K562 (cell line): Measurements from ENCODE around the gene SOCS6. TPM values are rescaled to one million over a fixed set of nuclear protein-coding genes. Genes with fewer than 3 reads are reported as not detected.

Experiments
- ATAC-seq: fragments of 200-7000 bp; cut with Tn5 transposase; 3 replicates; pipeline ENCODE4 v1.9.1; 2020; ENCODE audit warnings: moderate library complexity
- BruUV-seq: library from RNA; stranded (reverse); fragments of 400-500 nt; replicated peaks from 2 replicates; lab custom pipeline; 2021; lab: Mats Ljungman, UMichigan
- CTCF ChIA-PET: fragments of 300-600 bp; formaldehyde crosslinking; extraction: SDS; loops from one replicate; lab custom pipeline; 2021; ENCODE audit warnings: low intra/inter-chr PET ratio; lab: Yijun Ruan, JAX
- POLR2A ChIA-PET: fragments of 300-600, 350-650 bp; sonication (Branson Sonifier 250); formaldehyde crosslinking; extraction: SDS; loops from one replicate; lab custom pipeline; 2021; ENCODE audit warnings: antibody characterized with exemption, inconsistent platforms; lab: Yijun Ruan, JAX
- DNase-seq, 4 experiments: peaks; one replicate each; pipeline versions ENCODE4 v3.0.0 to v3.0.0-alpha.2; 2011 to 2018; ENCODE audit warnings: low spot score in 3 of 4, mixed read lengths in 3 of 4; ENCODE audit errors: extremely low read depth in 1 of 4
- FAIRE-seq: peaks from 2 replicates; lab custom pipeline; 2011; peaks lifted over from hg19 to GRCh38; lab: Jason Lieb, UNC
- H2AFZ ChIP-seq: 2 replicates; pipeline ENCODE4 v1.6.0; 2011; ENCODE audit warnings: low read depth, low read length, control low read depth, inconsistent platforms
- H3K27ac ChIP-seq: fragments of 200-600 bp; 3 replicates; pipeline ENCODE4 v1.8.0; 2011; ENCODE audit warnings: low read depth, mild to moderate bottlenecking, control low read depth, inconsistent platforms, low read length, moderate library complexity, mixed read lengths; ENCODE audit errors: extremely low read depth
- H3K27me3 ChIP-seq, 2 experiments: fragments of 300-600 bp in 1 of 2; 2 replicates in 1 of 2; 3 replicates in 1 of 2; pipeline versions ENCODE4 v1.6.0 to v1.8.0; 2011; ENCODE audit warnings: inconsistent platforms in 2 of 2, low read length in 2 of 2, mild to moderate bottlenecking in 1 of 2, mixed read lengths in 1 of 2, moderate library complexity in 1 of 2; ENCODE audit not compliant: control insufficient read depth in 2 of 2, insufficient read depth in 2 of 2
- H3K36me3 ChIP-seq: fragments of 300-600 bp; 3 replicates; pipeline ENCODE4 v1.8.0; 2011; ENCODE audit warnings: mild to moderate bottlenecking, low read length, inconsistent platforms; ENCODE audit not compliant: control insufficient read depth, insufficient read depth
- H3K4me1 ChIP-seq, 2 experiments: fragments of 200-600 bp in 1 of 2; replicated peaks in 1 of 2; 2 replicates in 1 of 2; 3 replicates in 1 of 2; pipeline versions ENCODE4 v1.5.1 to v1.8.0; 2011; ENCODE audit warnings: inconsistent platforms in 2 of 2, low read length in 2 of 2, mild to moderate bottlenecking in 1 of 2, mixed read lengths in 1 of 2, moderate library complexity in 1 of 2; ENCODE audit not compliant: control insufficient read depth in 2 of 2, insufficient read depth in 2 of 2
- H3K4me2 ChIP-seq: 2 replicates; pipeline ENCODE4 v1.6.1; 2011; ENCODE audit warnings: low read length, control low read depth, inconsistent platforms, mixed read lengths; ENCODE audit not compliant: insufficient read depth
- H3K4me3 ChIP-seq: fragments of 200-600 bp; sonication (generic), shearing (Covaris generic); 2 replicates; pipeline ENCODE4 v1.5.1; 2016; ENCODE audit warnings: control low read depth, inconsistent platforms
- H3K79me2 ChIP-seq: fragments of 200-600 bp; 3 replicates; pipeline ENCODE4 v1.8.0; 2011; ENCODE audit warnings: low read length, inconsistent platforms; ENCODE audit not compliant: control insufficient read depth, insufficient read depth
- H3K9ac ChIP-seq, 2 experiments: 2 replicates each; pipeline versions ENCODE4 v1.6.0 to v1.6.1; 2011; ENCODE audit warnings: low read depth in 2 of 2, low read length in 2 of 2, control low read depth in 1 of 2, inconsistent platforms in 1 of 2, mild to moderate bottlenecking in 1 of 2, mixed read lengths in 1 of 2; ENCODE audit not compliant: insufficient read depth in 1 of 2
- H3K9me1 ChIP-seq: one replicate; pipeline ENCODE4 v1.6.0; 2011; ENCODE audit warnings: inconsistent platforms, mild to moderate bottlenecking, low read length, moderate library complexity; ENCODE audit not compliant: control insufficient read depth, insufficient read depth
- H3K9me3 ChIP-seq: replicated peaks from 2 replicates; pipeline ENCODE4 v1.5.1; 2011; ENCODE audit warnings: low read depth, low read length, inconsistent platforms; ENCODE audit not compliant: control insufficient read depth, insufficient read depth
- H4K20me1 ChIP-seq: replicated peaks from 2 replicates; pipeline ENCODE4 v1.6.1; 2011; ENCODE audit warnings: low read length, inconsistent platforms, mixed read lengths; ENCODE audit not compliant: control insufficient read depth, insufficient read depth
- CREB3 ChIP-seq: fragments of 450-650 bp; conservative IDR thresholded peaks from 2 replicates; pipeline ENCODE4 v1.6.1; 2016; ENCODE audit warnings: missing genetic modification characterization, low read depth, mild to moderate bottlenecking, missing compliant biosample characterization, moderate library complexity
- E2F6 ChIP-seq, 2 experiments: IDR thresholded peaks; 2 replicates each; pipeline ENCODE4 v1.6.1; 2011; ENCODE audit warnings: borderline replicate concordance in 1 of 2, control low read depth in 1 of 2, low read depth in 1 of 2, low read length in 1 of 2, mild to moderate bottlenecking in 1 of 2, mixed read lengths in 1 of 2, moderate library complexity in 1 of 2; ENCODE audit not compliant: insufficient read depth in 1 of 2, insufficient read length in 1 of 2, poor library complexity in 1 of 2, severe bottlenecking in 1 of 2; ENCODE audit errors: extremely low read depth in 1 of 2
- ESRRA ChIP-seq: fragments of 450-650 bp; IDR thresholded peaks from 2 replicates; pipeline ENCODE4 v1.6.1; 2014; ENCODE audit warnings: low read depth, mild to moderate bottlenecking, moderate library complexity, borderline replicate concordance
- NELFE ChIP-seq: IDR thresholded peaks from 2 replicates; pipeline ENCODE4 v1.6.1; 2011; ENCODE audit warnings: mild to moderate bottlenecking; ENCODE audit not compliant: insufficient read depth, insufficient read length
- NFE2L1 ChIP-seq: fragments of 450-650 bp; IDR thresholded peaks from 2 replicates; pipeline ENCODE4 v1.6.1; 2016; ENCODE audit warnings: missing genetic modification characterization, low read depth, mild to moderate bottlenecking, missing compliant biosample characterization, moderate library complexity, borderline replicate concordance
- NONO ChIP-seq, 2 experiments: fragments of 200-400 bp in 1 of 2; fragments of 450-650 bp in 1 of 2; formaldehyde crosslinking in 1 of 2; IDR thresholded peaks; 2 replicates each; pipeline ENCODE4 v1.6.1; 2017; ENCODE audit warnings: low read depth in 2 of 2, mild to moderate bottlenecking in 2 of 2, moderate library complexity in 2 of 2, low read length in 1 of 2
- RAD51 ChIP-seq: fragments of 450-650 bp; IDR thresholded peaks from 2 replicates; pipeline ENCODE4 v1.7.1; 2016; ENCODE audit warnings: low read depth, mild to moderate bottlenecking, borderline replicate concordance
- SNRNP70 ChIP-seq: fragments of 200-400 bp; formaldehyde crosslinking; optimal IDR thresholded peaks from 2 replicates; pipeline ENCODE3; 2017; ENCODE audit warnings: low read depth, low read length
- ZBTB49 ChIP-seq: sonication (generic); formaldehyde crosslinking; IDR thresholded peaks from 2 replicates; pipeline ENCODE4 v1.8.0; 2022; ENCODE audit warnings: missing genetic modification reagents, mild to moderate bottlenecking, borderline replicate concordance
- ZNF518B ChIP-seq: fragments of 250-450 bp; sonication (Bioruptor Pico); IDR thresholded peaks from 2 replicates; pipeline ENCODE4 v1.5.0; 2021; ENCODE audit warnings: mild to moderate bottlenecking, moderate library complexity
- ZNF76 ChIP-seq: fragments of 250-450 bp; sonication (Bioruptor Pico); IDR thresholded peaks from 2 replicates; pipeline ENCODE4 v1.4.0; 2020; ENCODE audit warnings: mild to moderate bottlenecking, moderate library complexity, borderline replicate concordance
- WGBS: fragments of 100-300 bp; shearing (Covaris generic); methylation state at CpG from one replicate; pipeline ENCODE4 v1.1.6; 2016; ENCODE audit warnings: low coverage, mixed read lengths; ENCODE audit not compliant: insufficient coverage; ENCODE audit errors: missing lambda C conversion rate; 5-methylcytosine and 5-hydroxymethylcytosine counted together
- in situ Hi-C: fragments of 300-500 bp; cut with MboI; formaldehyde crosslinking; loops from 4 replicates; pipeline ENCODE4 v1.15.0; 2018; ENCODE audit warnings: inconsistent platforms, mixed read lengths
- intact Hi-C: fragments of 100-400 bp; cut with micrococcal nuclease; formaldehyde crosslinking; loops from 2 replicates; pipeline ENCODE4 v1.14.2; 2022
- polyA plus RNA-seq, 8 experiments: library from polyadenylated mRNA; depleted of rRNA in 4 of 8; stranded (reverse) in 5 of 8; unstranded in 3 of 8; fragments of >200 nt; fragmentation: Nextera tagmentation in 2 of 8; fragmentation: Illumina TruSeq in 1 of 8; extraction: Ambion mirVana in 2 of 8; extraction: Trizol in 1 of 8; gene quantifications; 2 replicates each; pipeline versions ENCODE4 v1.2.1 to v1.2.3, GENCODE V29; 2011 to 2014; ENCODE audit warnings: inconsistent platforms in 1 of 8, missing spikeins in 1 of 8
- total RNA-seq, 7 experiments: library from RNA; depleted of rRNA in 6 of 7; stranded (reverse); fragments of >200 nt in 6 of 7; fragmentation: Illumina TruSeq in 2 of 7; extraction: Trizol in 2 of 7; gene quantifications; 2 replicates each; pipeline versions ENCODE4 v1.2.1 to v1.2.3, GENCODE V29; 2011 to 2021; ENCODE audit warnings: low replicate concordance in 1 of 7

SOCS6 gene
- total and polyA plus RNA-seq, 9 of the 15 experiments (the other 6 are each of a cell fraction or from before 2014, with no cell fraction given), result 2.5 to 7.1 (median 5.6) TPM

GRCh38 chr18:70322385-70322784 is 33.5 kb downstream of the SOCS6 start:
- H3K9ac ChIP-seq, result no peak overlapping the region
- H3K9me3 ChIP-seq, result no peaks in the 10 kb centered on the region
- no peak overlapping the region for H2AFZ ChIP-seq
- BruUV-seq, result no TSS peak
- peaks cover 14% of the 10 kb centered on the region; the same call in 2 of the 3 replicates for H3K79me2 ChIP-seq
- intact Hi-C loops (no loop called here), in situ Hi-C loops (no loop called here)
- WGBS, result 78% methylated on average over 2 of the region's 2 CpGs
- DNase-seq (no peak), ATAC-seq (no peak), FAIRE-seq (no peak)
- ChIA-PET CTCF (no interaction called here), POLR2A (interaction anchor here (1.1 kb wide), 2 partner anchors 9 to 12 kb away, joined by 4 to 5 read pairs; no protein-coding TSS in a partner anchor)
- H4K20me1 ChIP-seq, result no peaks in the 10 kb centered on the region
- H3K9me1 ChIP-seq, result no peaks in the 10 kb centered on the region
- no peak overlapping the region for H3K4me2 ChIP-seq
- H3K27me3 ChIP-seq, result no peaks in the 10 kb centered on the region
- peaks cover 14% of the 10 kb centered on the region; the same call in 2 of the 3 replicates for H3K36me3 ChIP-seq
- no peak overlapping the region for H3K27ac ChIP-seq
- no peaks in the 10 kb centered on the region; a peak in 1 of 5 replicates for H3K4me1 ChIP-seq
- no peak overlapping the region for H3K4me3 ChIP-seq
- TF ChIP-seq SNRNP70 (no peak), ESRRA (no peak), E2F6 (IDR thresholded peaks at IDR 0.05; ENCODE audit: borderline replicate concordance in 1 of 2, extremely low read depth in 1 of 2, insufficient read depth in 1 of 2, insufficient read length in 1 of 2, low read depth in 1 of 2, low read length in 1 of 2, poor library complexity in 1 of 2, severe bottlenecking in 1 of 2) (no peak), NELFE (no peak), ZBTB49 (no peak), RAD51 (no peak), NONO (IDR thresholded peaks at IDR 0.05; ENCODE audit: low read depth in 2 of 2, low read length in 1 of 2) (no peak), NFE2L1 (tag) (no peak), ZNF518B (no peak), ZNF76 (no peak), CREB3 (no peak)
